Vagina (tissue), 2 donors: ENCODE data around the gene LMOD3.

Source experiments
- POLR2AphosphoS5 ChIP-seq, 2 donors: sonication (generic); formaldehyde crosslinking; IDR thresholded peaks; one replicate each; pipeline ENCODE4 v1.9.0; 2017; ENCODE audit warnings: antibody characterized with exemption in 2 of 2, mild to moderate bottlenecking in 2 of 2, low read depth in 1 of 2; ENCODE audit not compliant: insufficient read depth in 1 of 2
- TF ChIP-seq, protein P1 (sequence below), 3 experiments: fragments of 450-650 bp in 2 of 3; fragments of 200-600 bp in 1 of 3; sonication (generic) in 1 of 3; IDR thresholded peaks; one replicate each; pipeline ENCODE4 v1.5.1; 2017 to 2019; ENCODE audit warnings: antibody characterized with exemption in 3 of 3, mild to moderate bottlenecking in 2 of 3, moderate library complexity in 2 of 3

DNA sequence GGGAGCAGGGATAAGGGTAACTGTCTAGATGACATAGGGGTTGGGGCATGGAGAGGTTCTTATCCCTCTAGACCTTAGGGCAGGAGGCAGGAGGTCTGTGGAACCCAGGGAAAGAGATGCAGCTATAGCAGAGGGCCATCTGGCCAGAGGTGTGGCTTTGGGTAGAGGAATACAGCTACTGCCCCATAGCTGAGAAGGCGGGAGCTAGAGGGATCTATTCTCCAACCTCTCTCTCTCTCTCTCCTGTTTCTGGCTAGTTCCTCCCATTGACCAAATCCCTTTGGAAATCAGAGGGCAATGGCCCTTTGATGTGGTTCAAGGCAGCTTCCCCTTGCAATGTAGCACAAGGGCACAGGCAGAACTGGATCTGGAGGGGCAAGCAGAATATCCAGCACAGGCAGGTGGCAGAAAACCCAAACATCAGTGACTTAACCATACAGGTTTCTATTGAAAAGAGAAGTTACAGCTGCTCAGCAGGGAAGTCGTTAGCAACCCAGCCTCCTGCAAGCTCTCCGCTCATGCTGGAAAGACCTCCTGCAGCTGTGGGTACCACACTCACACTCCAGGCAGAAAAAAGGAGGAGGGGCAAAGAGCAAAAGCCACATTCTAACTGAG is 22.3 kb upstream of the LMOD3 start:
- TF ChIP-seq, protein P1, sequence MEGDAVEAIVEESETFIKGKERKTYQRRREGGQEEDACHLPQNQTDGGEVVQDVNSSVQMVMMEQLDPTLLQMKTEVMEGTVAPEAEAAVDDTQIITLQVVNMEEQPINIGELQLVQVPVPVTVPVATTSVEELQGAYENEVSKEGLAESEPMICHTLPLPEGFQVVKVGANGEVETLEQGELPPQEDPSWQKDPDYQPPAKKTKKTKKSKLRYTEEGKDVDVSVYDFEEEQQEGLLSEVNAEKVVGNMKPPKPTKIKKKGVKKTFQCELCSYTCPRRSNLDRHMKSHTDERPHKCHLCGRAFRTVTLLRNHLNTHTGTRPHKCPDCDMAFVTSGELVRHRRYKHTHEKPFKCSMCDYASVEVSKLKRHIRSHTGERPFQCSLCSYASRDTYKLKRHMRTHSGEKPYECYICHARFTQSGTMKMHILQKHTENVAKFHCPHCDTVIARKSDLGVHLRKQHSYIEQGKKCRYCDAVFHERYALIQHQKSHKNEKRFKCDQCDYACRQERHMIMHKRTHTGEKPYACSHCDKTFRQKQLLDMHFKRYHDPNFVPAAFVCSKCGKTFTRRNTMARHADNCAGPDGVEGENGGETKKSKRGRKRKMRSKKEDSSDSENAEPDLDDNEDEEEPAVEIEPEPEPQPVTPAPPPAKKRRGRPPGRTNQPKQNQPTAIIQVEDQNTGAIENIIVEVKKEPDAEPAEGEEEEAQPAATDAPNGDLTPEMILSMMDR (IDR thresholded peaks at IDR 0.05) = no peak
- no peak for TF ChIP-seq POLR2AphosphoS5 (IDR thresholded peaks at IDR 0.05; ENCODE audit: insufficient read depth in 1 of 2, low read depth in 1 of 2)
